K562 (cell line): ENCODE results near the gene FDX1. TPM values are rescaled to one million over a fixed set of nuclear protein-coding genes. Genes with fewer than 3 reads are reported as not detected.

Experiments used
- ATAC-seq: fragments of 200-7000 bp; cut with Tn5 transposase; 3 replicates; pipeline ENCODE4 v1.9.1; 2020; ENCODE audit warnings: moderate library complexity
- BruUV-seq: library from RNA; stranded (reverse); fragments of 400-500 nt; replicated peaks from 2 replicates; lab custom pipeline; 2021; lab: Mats Ljungman, UMichigan
- CTCF ChIA-PET: fragments of 300-600 bp; formaldehyde crosslinking; extraction: SDS; loops from one replicate; lab custom pipeline; 2021; ENCODE audit warnings: low intra/inter-chr PET ratio; lab: Yijun Ruan, JAX
- POLR2A ChIA-PET: fragments of 300-600, 350-650 bp; sonication (Branson Sonifier 250); formaldehyde crosslinking; extraction: SDS; loops from one replicate; lab custom pipeline; 2021; ENCODE audit warnings: antibody characterized with exemption, inconsistent platforms; lab: Yijun Ruan, JAX
- DNase-seq, 4 experiments: peaks; one replicate each; pipeline versions ENCODE4 v3.0.0 to v3.0.0-alpha.2; 2011 to 2018; ENCODE audit warnings: low spot score in 3 of 4, mixed read lengths in 3 of 4; ENCODE audit errors: extremely low read depth in 1 of 4
- FAIRE-seq: peaks from 2 replicates; lab custom pipeline; 2011; peaks lifted over from hg19 to GRCh38; lab: Jason Lieb, UNC
- H2AFZ ChIP-seq: 2 replicates; pipeline ENCODE4 v1.6.0; 2011; ENCODE audit warnings: low read depth, low read length, control low read depth, inconsistent platforms
- H3K27ac ChIP-seq: fragments of 200-600 bp; 3 replicates; pipeline ENCODE4 v1.8.0; 2011; ENCODE audit warnings: low read depth, mild to moderate bottlenecking, control low read depth, inconsistent platforms, low read length, moderate library complexity, mixed read lengths; ENCODE audit errors: extremely low read depth
- H3K27me3 ChIP-seq, 2 experiments: fragments of 300-600 bp in 1 of 2; 2 replicates in 1 of 2; 3 replicates in 1 of 2; pipeline versions ENCODE4 v1.6.0 to v1.8.0; 2011; ENCODE audit warnings: inconsistent platforms in 2 of 2, low read length in 2 of 2, mild to moderate bottlenecking in 1 of 2, mixed read lengths in 1 of 2, moderate library complexity in 1 of 2; ENCODE audit not compliant: control insufficient read depth in 2 of 2, insufficient read depth in 2 of 2
- H3K36me3 ChIP-seq: fragments of 300-600 bp; 3 replicates; pipeline ENCODE4 v1.8.0; 2011; ENCODE audit warnings: mild to moderate bottlenecking, low read length, inconsistent platforms; ENCODE audit not compliant: control insufficient read depth, insufficient read depth
- H3K4me1 ChIP-seq, 2 experiments: fragments of 200-600 bp in 1 of 2; replicated peaks in 1 of 2; 2 replicates in 1 of 2; 3 replicates in 1 of 2; pipeline versions ENCODE4 v1.5.1 to v1.8.0; 2011; ENCODE audit warnings: inconsistent platforms in 2 of 2, low read length in 2 of 2, mild to moderate bottlenecking in 1 of 2, mixed read lengths in 1 of 2, moderate library complexity in 1 of 2; ENCODE audit not compliant: control insufficient read depth in 2 of 2, insufficient read depth in 2 of 2
- H3K4me2 ChIP-seq: 2 replicates; pipeline ENCODE4 v1.6.1; 2011; ENCODE audit warnings: low read length, control low read depth, inconsistent platforms, mixed read lengths; ENCODE audit not compliant: insufficient read depth
- H3K4me3 ChIP-seq: fragments of 200-600 bp; sonication (generic), shearing (Covaris generic); 2 replicates; pipeline ENCODE4 v1.5.1; 2016; ENCODE audit warnings: control low read depth, inconsistent platforms
- H3K79me2 ChIP-seq: fragments of 200-600 bp; 3 replicates; pipeline ENCODE4 v1.8.0; 2011; ENCODE audit warnings: low read length, inconsistent platforms; ENCODE audit not compliant: control insufficient read depth, insufficient read depth
- H3K9ac ChIP-seq, 2 experiments: 2 replicates each; pipeline versions ENCODE4 v1.6.0 to v1.6.1; 2011; ENCODE audit warnings: low read depth in 2 of 2, low read length in 2 of 2, control low read depth in 1 of 2, inconsistent platforms in 1 of 2, mild to moderate bottlenecking in 1 of 2, mixed read lengths in 1 of 2; ENCODE audit not compliant: insufficient read depth in 1 of 2
- H3K9me1 ChIP-seq: one replicate; pipeline ENCODE4 v1.6.0; 2011; ENCODE audit warnings: inconsistent platforms, mild to moderate bottlenecking, low read length, moderate library complexity; ENCODE audit not compliant: control insufficient read depth, insufficient read depth
- H3K9me3 ChIP-seq: replicated peaks from 2 replicates; pipeline ENCODE4 v1.5.1; 2011; ENCODE audit warnings: low read depth, low read length, inconsistent platforms; ENCODE audit not compliant: control insufficient read depth, insufficient read depth
- H4K20me1 ChIP-seq: replicated peaks from 2 replicates; pipeline ENCODE4 v1.6.1; 2011; ENCODE audit warnings: low read length, inconsistent platforms, mixed read lengths; ENCODE audit not compliant: control insufficient read depth, insufficient read depth
- CBX1 ChIP-seq: sonication (generic); IDR thresholded peaks from 2 replicates; pipeline ENCODE4 v1.6.1; 2016; ENCODE audit warnings: antibody characterized with exemption, low read depth, mild to moderate bottlenecking
- CHD2 ChIP-seq: IDR thresholded peaks from 2 replicates; pipeline ENCODE4 v1.6.1; 2011; ENCODE audit warnings: low read depth, low read length
- COPS2 ChIP-seq: fragments of 450-650 bp; conservative IDR thresholded peaks from 2 replicates; pipeline ENCODE4 v1.6.1; 2016; ENCODE audit warnings: mild to moderate bottlenecking, moderate library complexity
- CSDE1 ChIP-seq, 2 experiments: fragments of 450-650 bp; IDR thresholded peaks; 2 replicates each; pipeline ENCODE4 v1.6.1; 2016; ENCODE audit warnings: mild to moderate bottlenecking in 1 of 2
- ELF4 ChIP-seq: fragments of 450-650 bp; formaldehyde crosslinking; IDR thresholded peaks from 2 replicates; pipeline ENCODE4 v1.4.0; 2022; ENCODE audit warnings: missing genetic modification characterization
- GATAD2B ChIP-seq: fragments of 450-650 bp; IDR thresholded peaks from 2 replicates; pipeline ENCODE4 v1.6.1; 2017; ENCODE audit warnings: mild to moderate bottlenecking, borderline replicate concordance
- HMGN3 ChIP-seq: IDR thresholded peaks from 2 replicates; pipeline ENCODE4 v1.6.1; 2011; ENCODE audit warnings: borderline replicate concordance, low read depth, mild to moderate bottlenecking, mixed read lengths, low read length; ENCODE audit not compliant: insufficient read length; ENCODE audit errors: extremely low read depth
- MBD2 ChIP-seq: sonication (generic); IDR thresholded peaks from 2 replicates; pipeline ENCODE4 v1.6.1; 2016; ENCODE audit warnings: low read depth, borderline replicate concordance
- SMAD1 ChIP-seq: fragments of 150-350 bp; IDR thresholded peaks from 2 replicates; pipeline ENCODE4 v1.6.1; 2014; ENCODE audit warnings: low read length, low read depth; ENCODE audit not compliant: partially characterized antibody
- SMARCC2 ChIP-seq: fragments of 450-650 bp; IDR thresholded peaks from 2 replicates; pipeline ENCODE4 v1.6.1; 2017; ENCODE audit warnings: antibody characterized with exemption, moderate library complexity, mild to moderate bottlenecking, low read depth
- WHSC1 ChIP-seq: IDR thresholded peaks from one replicate; pipeline ENCODE4 v1.6.1; 2012; ENCODE audit warnings: low read length, control low read depth, inconsistent platforms
- ZNF274 ChIP-seq: IDR thresholded peaks from 2 replicates; pipeline ENCODE4 v1.6.1; 2011; ENCODE audit warnings: low read depth, mild to moderate bottlenecking, low read length, moderate library complexity, borderline replicate concordance
- ZNF282 ChIP-seq: sonication (generic); formaldehyde crosslinking; IDR thresholded peaks from 2 replicates; pipeline ENCODE4 v1.8.1; 2023; ENCODE audit warnings: missing genetic modification reagents
- ZNF830 ChIP-seq: fragments of 250-450 bp; sonication (Bioruptor Pico); IDR thresholded peaks from 2 replicates; pipeline ENCODE4 v1.5.0; 2021; ENCODE audit warnings: mild to moderate bottlenecking
- WGBS: fragments of 100-300 bp; shearing (Covaris generic); methylation state at CpG from one replicate; pipeline ENCODE4 v1.1.6; 2016; ENCODE audit warnings: low coverage, mixed read lengths; ENCODE audit not compliant: insufficient coverage; ENCODE audit errors: missing lambda C conversion rate; 5-methylcytosine and 5-hydroxymethylcytosine counted together
- in situ Hi-C: fragments of 300-500 bp; cut with MboI; formaldehyde crosslinking; loops from 4 replicates; pipeline ENCODE4 v1.15.0; 2018; ENCODE audit warnings: inconsistent platforms, mixed read lengths
- intact Hi-C: fragments of 100-400 bp; cut with micrococcal nuclease; formaldehyde crosslinking; loops from 2 replicates; pipeline ENCODE4 v1.14.2; 2022
- polyA plus RNA-seq, 8 experiments: library from polyadenylated mRNA; depleted of rRNA in 4 of 8; stranded (reverse) in 5 of 8; unstranded in 3 of 8; fragments of >200 nt; fragmentation: Nextera tagmentation in 2 of 8; fragmentation: Illumina TruSeq in 1 of 8; extraction: Ambion mirVana in 2 of 8; extraction: Trizol in 1 of 8; gene quantifications; 2 replicates each; pipeline versions ENCODE4 v1.2.1 to v1.2.3, GENCODE V29; 2011 to 2014; ENCODE audit warnings: inconsistent platforms in 1 of 8, missing spikeins in 1 of 8
- total RNA-seq, 7 experiments: library from RNA; depleted of rRNA in 6 of 7; stranded (reverse); fragments of >200 nt in 6 of 7; fragmentation: Illumina TruSeq in 2 of 7; extraction: Trizol in 2 of 7; gene quantifications; 2 replicates each; pipeline versions ENCODE4 v1.2.1 to v1.2.3, GENCODE V29; 2011 to 2021; ENCODE audit warnings: low replicate concordance in 1 of 7
- TF ChIP-seq, protein P1 (sequence below): sonication (generic); formaldehyde crosslinking; IDR thresholded peaks from 2 replicates; pipeline ENCODE4 v1.8.1; 2023; ENCODE audit warnings: mild to moderate bottlenecking, missing genetic modification reagents
- TF ChIP-seq, protein P2 (sequence below): fragments of 450-650 bp; IDR thresholded peaks from 2 replicates; pipeline ENCODE4 v1.6.1; 2017; ENCODE audit warnings: antibody characterized with exemption

FDX1 gene
- total and polyA plus RNA-seq, 9 of the 15 experiments (the other 6 are each of a cell fraction or from before 2014, with no cell fraction given), result 6.4 to 14.3 (median 11.4) TPM

GRCh38 chr11:110501428-110501827 lies 71.7 kb downstream of the FDX1 start (continued):
- TF ChIP-seq, protein P1, sequence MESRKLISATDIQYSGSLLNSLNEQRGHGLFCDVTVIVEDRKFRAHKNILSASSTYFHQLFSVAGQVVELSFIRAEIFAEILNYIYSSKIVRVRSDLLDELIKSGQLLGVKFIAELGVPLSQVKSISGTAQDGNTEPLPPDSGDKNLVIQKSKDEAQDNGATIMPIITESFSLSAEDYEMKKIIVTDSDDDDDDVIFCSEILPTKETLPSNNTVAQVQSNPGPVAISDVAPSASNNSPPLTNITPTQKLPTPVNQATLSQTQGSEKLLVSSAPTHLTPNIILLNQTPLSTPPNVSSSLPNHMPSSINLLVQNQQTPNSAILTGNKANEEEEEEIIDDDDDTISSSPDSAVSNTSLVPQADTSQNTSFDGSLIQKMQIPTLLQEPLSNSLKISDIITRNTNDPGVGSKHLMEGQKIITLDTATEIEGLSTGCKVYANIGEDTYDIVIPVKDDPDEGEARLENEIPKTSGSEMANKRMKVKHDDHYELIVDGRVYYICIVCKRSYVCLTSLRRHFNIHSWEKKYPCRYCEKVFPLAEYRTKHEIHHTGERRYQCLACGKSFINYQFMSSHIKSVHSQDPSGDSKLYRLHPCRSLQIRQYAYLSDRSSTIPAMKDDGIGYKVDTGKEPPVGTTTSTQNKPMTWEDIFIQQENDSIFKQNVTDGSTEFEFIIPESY (CRISPR knock-in tag), result no peak
- no peak for TF ChIP-seq CSDE1 (IDR thresholded peaks at IDR 0.05)

DNA sequence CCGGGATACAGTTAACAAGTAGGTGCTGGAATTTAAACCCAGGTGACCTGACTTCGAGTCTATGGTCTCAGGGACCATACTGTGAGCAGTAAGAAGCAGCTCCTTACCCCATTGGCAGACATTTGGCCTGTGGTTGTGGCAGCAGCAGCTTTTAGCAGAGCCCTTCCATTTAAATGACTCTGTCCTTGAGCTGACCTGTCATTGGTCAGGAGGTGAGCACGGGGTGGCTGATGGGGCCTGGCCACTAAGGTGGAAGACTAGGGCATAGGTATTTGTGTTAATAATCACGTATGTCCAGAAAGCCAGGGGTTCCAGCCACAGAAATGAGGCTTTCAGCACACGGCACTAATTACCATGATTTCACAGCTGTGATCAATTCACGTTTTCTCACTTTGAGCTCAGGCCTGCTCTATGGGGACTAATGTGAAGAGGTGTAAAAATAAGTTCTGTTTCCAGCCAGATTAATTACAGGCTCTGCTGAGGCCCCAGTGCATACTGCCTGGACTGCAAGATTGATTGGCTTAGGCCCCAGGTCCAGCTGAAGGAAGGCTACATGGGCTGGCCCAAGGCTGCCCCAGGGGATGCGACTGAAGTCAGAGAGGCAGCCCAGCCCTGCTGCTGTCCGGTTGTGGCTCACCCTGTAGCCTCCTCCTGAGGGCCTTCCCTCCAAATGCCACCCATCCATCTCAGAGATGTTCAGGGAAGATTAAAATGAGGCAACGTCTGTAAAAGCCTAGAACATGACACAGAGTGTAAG lies 76.0 kb downstream of the FDX1 start:
- WGBS, result 1% methylated on average over 9 of the region's 9 CpGs
- no TSS peak for BruUV-seq
- FAIRE-seq (no peak), ATAC-seq (no peak; the same call in 2 of the 3 replicates), DNase-seq (no peak)
- no peak overlapping the region for H2AFZ ChIP-seq
- no peak overlapping the region for H3K9ac ChIP-seq
- no peaks in the 10 kb centered on the region for H3K36me3 ChIP-seq
- H3K4me2 ChIP-seq, result no peak overlapping the region
- no peak overlapping the region for H3K4me3 ChIP-seq
- ChIA-PET POLR2A (interaction anchor here (0.8 kb wide), 1 partner anchor 9 kb away, joined by 4 read pairs; no protein-coding TSS in a partner anchor), CTCF (no interaction called here)
- no peak overlapping the region for H3K27ac ChIP-seq
- in situ Hi-C loops, result no loop called here
- H3K79me2 ChIP-seq, result no peaks in the 10 kb centered on the region
- H3K9me1 ChIP-seq, result no peaks in the 10 kb centered on the region
- no peaks in the 10 kb centered on the region for H3K4me1 ChIP-seq
- H3K27me3 ChIP-seq, result 0 out of 5 replicates have a peak, but pooled peaks cover 0 to 4% of the 10 kb centered on the region in 2 experiments
- intact Hi-C loops, result no loop called here
- no peaks in the 10 kb centered on the region for H3K9me3 ChIP-seq
- no peaks in the 10 kb centered on the region for H4K20me1 ChIP-seq
- TF ChIP-seq ELF4 (no peak), CBX1 (no peak), ZNF274 (no peak), ZNF830 (CRISPR knock-in tag) (no peak), WHSC1 (no peak), HMGN3 (no peak), CHD2 (no peak), SMARCC2 (no peak), SMAD1 (no peak), GATAD2B (no peak), ZNF282 (CRISPR knock-in tag) (no peak), COPS2 (no peak), MBD2 (no peak)
- TF ChIP-seq, protein P2, sequence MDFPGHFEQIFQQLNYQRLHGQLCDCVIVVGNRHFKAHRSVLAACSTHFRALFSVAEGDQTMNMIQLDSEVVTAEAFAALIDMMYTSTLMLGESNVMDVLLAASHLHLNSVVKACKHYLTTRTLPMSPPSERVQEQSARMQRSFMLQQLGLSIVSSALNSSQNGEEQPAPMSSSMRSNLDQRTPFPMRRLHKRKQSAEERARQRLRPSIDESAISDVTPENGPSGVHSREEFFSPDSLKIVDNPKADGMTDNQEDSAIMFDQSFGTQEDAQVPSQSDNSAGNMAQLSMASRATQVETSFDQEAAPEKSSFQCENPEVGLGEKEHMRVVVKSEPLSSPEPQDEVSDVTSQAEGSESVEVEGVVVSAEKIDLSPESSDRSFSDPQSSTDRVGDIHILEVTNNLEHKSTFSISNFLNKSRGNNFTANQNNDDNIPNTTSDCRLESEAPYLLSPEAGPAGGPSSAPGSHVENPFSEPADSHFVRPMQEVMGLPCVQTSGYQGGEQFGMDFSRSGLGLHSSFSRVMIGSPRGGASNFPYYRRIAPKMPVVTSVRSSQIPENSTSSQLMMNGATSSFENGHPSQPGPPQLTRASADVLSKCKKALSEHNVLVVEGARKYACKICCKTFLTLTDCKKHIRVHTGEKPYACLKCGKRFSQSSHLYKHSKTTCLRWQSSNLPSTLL, result no peak
